ENCODE results near the gene LRP8. TPM values are rescaled to one million over a fixed set of nuclear protein-coding genes. Genes with fewer than 3 reads are reported as not detected.

The LRP8 gene
- polyA plus RNA-seq, 1 of the 3 experiments (the other 2 are of a cell fraction) = 19.9 TPM

DNA sequence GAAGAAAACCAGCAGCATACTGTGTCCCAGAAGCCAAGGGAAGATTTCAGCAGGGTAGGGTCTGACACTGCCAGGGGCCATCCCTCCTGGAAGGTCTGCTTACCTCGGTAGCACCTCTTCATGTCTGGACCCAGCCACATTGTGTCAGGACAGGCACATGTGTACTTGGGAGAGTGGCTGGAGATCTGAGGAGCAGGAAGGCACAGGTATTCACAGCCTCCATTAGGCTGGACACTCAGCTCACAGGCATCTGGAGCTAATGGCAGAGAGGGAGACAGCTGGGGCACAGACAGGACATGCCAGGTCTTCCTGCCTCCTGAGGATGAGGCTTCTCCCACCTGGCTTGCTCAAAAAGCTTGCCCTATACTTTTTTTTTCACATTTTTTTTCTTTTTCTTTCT, 69.7 kb downstream of the LRP8 start:
- no peak overlapping the region for H3K9ac ChIP-seq
- H4K20me1 ChIP-seq (ENCODE audit: insufficient read depth) = no peaks in the 10 kb centered on the region
- TF ChIP-seq TCF12 (IDR thresholded peaks at IDR 0.05) (no peak), MXI1 (IDR thresholded peaks at IDR 0.05; ENCODE audit: low read depth, low read length) (no peak), CHD2 (IDR thresholded peaks at IDR 0.05; ENCODE audit: low read length, partially characterized antibody) (no peak), JUND (IDR thresholded peaks at IDR 0.05) (no peak), PBX3 (IDR thresholded peaks at IDR 0.05) (no peak), YY1 (IDR thresholded peaks at IDR 0.05; ENCODE audit: low read depth) (no peak), FOSL2 (IDR thresholded peaks at IDR 0.05; ENCODE audit: borderline replicate concordance, low read depth) (no peak), RFX5 (IDR thresholded peaks at IDR 0.05; ENCODE audit: low read length) (no peak), EZH2phosphoT487 (IDR thresholded peaks at IDR 0.05; ENCODE audit: borderline replicate concordance, low read depth) (no peak), RAD21 (IDR thresholded peaks at IDR 0.05; ENCODE audit: low read length) (no peak), NRF1 (IDR thresholded peaks at IDR 0.05; ENCODE audit: low read depth, low read length) (no peak), RXRA (IDR thresholded peaks at IDR 0.05; ENCODE audit: borderline replicate concordance, low read depth) (no peak), TEAD4 (IDR thresholded peaks at IDR 0.05; ENCODE audit: borderline replicate concordance, insufficient read depth) (no peak), NFIC (IDR thresholded peaks at IDR 0.05; ENCODE audit: borderline replicate concordance) (no peak), GABPA (IDR thresholded peaks at IDR 0.05; ENCODE audit: low read depth) (no peak)
- TF ChIP-seq, protein P1, sequence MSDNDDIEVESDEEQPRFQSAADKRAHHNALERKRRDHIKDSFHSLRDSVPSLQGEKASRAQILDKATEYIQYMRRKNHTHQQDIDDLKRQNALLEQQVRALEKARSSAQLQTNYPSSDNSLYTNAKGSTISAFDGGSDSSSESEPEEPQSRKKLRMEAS (IDR thresholded peaks at IDR 0.05; ENCODE audit: low read depth) = no peak
- TF ChIP-seq, protein P2, sequence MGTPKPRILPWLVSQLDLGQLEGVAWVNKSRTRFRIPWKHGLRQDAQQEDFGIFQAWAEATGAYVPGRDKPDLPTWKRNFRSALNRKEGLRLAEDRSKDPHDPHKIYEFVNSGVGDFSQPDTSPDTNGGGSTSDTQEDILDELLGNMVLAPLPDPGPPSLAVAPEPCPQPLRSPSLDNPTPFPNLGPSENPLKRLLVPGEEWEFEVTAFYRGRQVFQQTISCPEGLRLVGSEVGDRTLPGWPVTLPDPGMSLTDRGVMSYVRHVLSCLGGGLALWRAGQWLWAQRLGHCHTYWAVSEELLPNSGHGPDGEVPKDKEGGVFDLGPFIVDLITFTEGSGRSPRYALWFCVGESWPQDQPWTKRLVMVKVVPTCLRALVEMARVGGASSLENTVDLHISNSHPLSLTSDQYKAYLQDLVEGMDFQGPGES (IDR thresholded peaks at IDR 0.05; ENCODE audit: low read depth, low read length) = no peak
- TF ChIP-seq, protein P3, sequence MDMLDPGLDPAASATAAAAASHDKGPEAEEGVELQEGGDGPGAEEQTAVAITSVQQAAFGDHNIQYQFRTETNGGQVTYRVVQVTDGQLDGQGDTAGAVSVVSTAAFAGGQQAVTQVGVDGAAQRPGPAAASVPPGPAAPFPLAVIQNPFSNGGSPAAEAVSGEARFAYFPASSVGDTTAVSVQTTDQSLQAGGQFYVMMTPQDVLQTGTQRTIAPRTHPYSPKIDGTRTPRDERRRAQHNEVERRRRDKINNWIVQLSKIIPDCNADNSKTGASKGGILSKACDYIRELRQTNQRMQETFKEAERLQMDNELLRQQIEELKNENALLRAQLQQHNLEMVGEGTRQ (IDR thresholded peaks at IDR 0.05; ENCODE audit: borderline replicate concordance, low read depth, low read length) = no peak
- H3K79me2 ChIP-seq (ENCODE audit: insufficient read depth) = no peaks in the 10 kb centered on the region
- no peak overlapping the region for H2AFZ ChIP-seq (ENCODE audit: low read depth)
- no peaks in the 10 kb centered on the region for H3K27me3 ChIP-seq (ENCODE audit: insufficient read depth)
- CTCF ChIA-PET = interaction anchor here (0.6 to 6.0 kb wide), 4 partner anchors 18 to 360 kb away, joined by 3 to 25 read pairs (median 4); no protein-coding TSS in a partner anchor
- H3K4me2 ChIP-seq = no peak overlapping the region
- peaks cover 17 to 54% of the 10 kb centered on the region in 2 experiments for H3K36me3 ChIP-seq (replicated peaks in 1 of 2; ENCODE audit: control insufficient read depth in 1 of 2, insufficient read depth in 2 of 2, low read length in 1 of 2)
- WGBS (ENCODE audit: low lambda C conversion rate) = 78% methylated on average over 1 of the region's 1 CpG
- POLR2A ChIA-PET = no interaction called here
- H3K4me3 ChIP-seq (ENCODE audit: low read depth in 2 of 2, low read length in 1 of 2) = no peak overlapping the region
- no peaks in the 10 kb centered on the region for H3K9me3 ChIP-seq
- DNase-seq = no peak
- peaks cover 8% of the 10 kb centered on the region for H3F3A ChIP-seq (replicated peaks; ENCODE audit: insufficient read depth)
- no peaks in the 10 kb centered on the region for H3K9me2 ChIP-seq
- peaks cover 0 to 11% of the 10 kb centered on the region in 2 experiments; a peak in 1 of 4 replicates for H3K4me1 ChIP-seq (ENCODE audit: control insufficient read depth in 1 of 2, insufficient read depth in 2 of 2, low read depth in 1 of 2, low read length in 1 of 2)
- H3K27ac ChIP-seq (ENCODE audit: low read depth in 2 of 2, low read length in 1 of 2) = no peak overlapping the region

Data from SK-N-SH (cell line).